DND-41 (cell line): ENCODE measurements around the gene OVOL2.

ENCODE experiments used
- ATAC-seq: fragments of 200-7000 bp; cut with Tn5 transposase; 3 replicates; pipeline ENCODE4 v1.9.1; 2021; ENCODE audit warnings: low read depth; ENCODE audit not compliant: insufficient read depth
- DNase-seq: peaks from one replicate; pipeline ENCODE4 v3.0.0-alpha.2; 2020
- H2AFZ ChIP-seq: 2 replicates; pipeline ENCODE4 v1.6.0; 2012; ENCODE audit warnings: low read depth, low read length
- H3K27ac ChIP-seq: 2 replicates; pipeline ENCODE4 v1.5.1; 2012; ENCODE audit warnings: low read length, inconsistent platforms
- H3K27me3 ChIP-seq: fragments of 200-600 bp; sonication (generic); 2 replicates; pipeline ENCODE4 v1.6.0; 2012; ENCODE audit warnings: low read length, mild to moderate bottlenecking, inconsistent platforms; ENCODE audit not compliant: insufficient read depth, poor library complexity
- H3K36me3 ChIP-seq: 2 replicates; pipeline ENCODE4 v1.5.1; 2012; ENCODE audit warnings: low read length, inconsistent platforms; ENCODE audit not compliant: insufficient read depth
- H3K4me1 ChIP-seq: 2 replicates; pipeline ENCODE4 v1.5.1; 2012; ENCODE audit warnings: mild to moderate bottlenecking, low read length; ENCODE audit not compliant: insufficient read depth
- H3K4me2 ChIP-seq: 2 replicates; pipeline ENCODE4 v1.6.0; 2012; ENCODE audit warnings: mild to moderate bottlenecking, moderate library complexity, low read length, inconsistent platforms; ENCODE audit not compliant: insufficient read depth
- H3K4me3 ChIP-seq, 2 experiments: fragments of 200-600 bp in 1 of 2; shearing (Covaris generic) in 1 of 2; 2 replicates each; pipeline ENCODE4 v1.5.1; 2012 to 2016; ENCODE audit warnings: inconsistent platforms in 2 of 2, low read length in 2 of 2, mild to moderate bottlenecking in 2 of 2, low read depth in 1 of 2, moderate library complexity in 1 of 2
- H3K79me2 ChIP-seq: 2 replicates; pipeline ENCODE4 v1.6.0; 2012; ENCODE audit warnings: low read length, inconsistent platforms; ENCODE audit not compliant: insufficient read depth
- H3K9ac ChIP-seq: 2 replicates; pipeline ENCODE4 v1.6.0; 2012; ENCODE audit warnings: low read depth, mild to moderate bottlenecking, inconsistent platforms, low read length, moderate library complexity
- H3K9me3 ChIP-seq: 2 replicates; pipeline ENCODE4 v1.5.1; 2012; ENCODE audit warnings: low read length, moderate library complexity, mild to moderate bottlenecking, inconsistent platforms; ENCODE audit not compliant: insufficient read depth, severe bottlenecking
- H4K20me1 ChIP-seq: 2 replicates; pipeline ENCODE4 v1.6.0; 2012; ENCODE audit warnings: low read length; ENCODE audit not compliant: insufficient read depth
- CTCF ChIP-seq: IDR thresholded peaks from 2 replicates; pipeline ENCODE4 v1.5.1; 2012; ENCODE audit warnings: borderline replicate concordance, low read length, moderate library complexity, mild to moderate bottlenecking; ENCODE audit not compliant: poor library complexity, severe bottlenecking; ENCODE audit errors: extremely low read depth
- EZH2 ChIP-seq: IDR thresholded peaks from 3 replicates; pipeline ENCODE4 v1.6.1; 2012; ENCODE audit warnings: borderline replicate concordance, low read depth, mild to moderate bottlenecking, moderate library complexity, low read length, inconsistent platforms; ENCODE audit not compliant: severe bottlenecking

Gene OVOL2

DNA sequence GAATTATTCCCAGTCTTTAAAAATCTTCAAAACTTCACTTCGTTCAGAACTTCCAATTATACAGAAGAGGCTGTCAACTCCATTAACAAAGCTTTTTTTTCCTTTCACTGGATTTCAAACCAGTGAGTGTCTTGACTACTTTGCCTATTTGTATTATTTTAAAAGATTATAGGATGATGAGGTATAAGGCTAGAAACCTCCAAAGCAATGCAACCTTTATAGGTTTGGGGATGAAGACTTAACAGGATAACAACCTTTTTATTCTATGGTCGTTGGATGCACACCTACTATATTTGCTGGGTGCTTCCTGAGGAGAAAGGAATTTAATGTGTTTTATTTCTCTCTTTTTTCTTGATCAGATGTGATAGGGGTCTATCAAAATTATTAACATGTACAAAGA lies 1.9 kb upstream of the OVOL2 start:
- no peak overlapping the region for H3K9ac ChIP-seq
- H3K36me3 ChIP-seq, result no peaks in the 10 kb centered on the region
- no peak overlapping the region for H3K4me2 ChIP-seq
- no peak overlapping the region for H2AFZ ChIP-seq
- H3K79me2 ChIP-seq, result no peaks in the 10 kb centered on the region
- H3K4me1 ChIP-seq, result no peaks in the 10 kb centered on the region
- no peak overlapping the region for H3K27ac ChIP-seq
- no peak overlapping the region for H3K4me3 ChIP-seq
- H3K9me3 ChIP-seq, result no peaks in the 10 kb centered on the region
- no peaks in the 10 kb centered on the region for H4K20me1 ChIP-seq
- no peaks in the 10 kb centered on the region for H3K27me3 ChIP-seq
- ATAC-seq, result no peak
- TF ChIP-seq EZH2 (no peak), CTCF (no peak)
- DNase-seq, result no peak

- H3K36me3 ChIP-seq, result no peaks in the 10 kb centered on the region
- no peak overlapping the region for H3K4me3 ChIP-seq
- H3K79me2 ChIP-seq, result no peaks in the 10 kb centered on the region
- no peaks in the 10 kb centered on the region for H3K9me3 ChIP-seq
- H4K20me1 ChIP-seq, result no peaks in the 10 kb centered on the region
- H3K27ac ChIP-seq, result no peak overlapping the region
- no peaks in the 10 kb centered on the region for H3K4me1 ChIP-seq
- no peak overlapping the region for H3K9ac ChIP-seq
- ATAC-seq (no peak), DNase-seq (no peak)
- H3K4me2 ChIP-seq, result no peak overlapping the region
- H2AFZ ChIP-seq, result no peak overlapping the region
- TF ChIP-seq EZH2, result no peak
- TF ChIP-seq CTCF, result no peak
- no peaks in the 10 kb centered on the region for H3K27me3 ChIP-seq
Observed at GRCh38 chr20:18058661-18059467, 1.1 kb upstream of the OVOL2 start.

GRCh38 chr20:18057994-18058349 lies 256 bp upstream of the OVOL2 start:
- TF ChIP-seq CTCF (no peak), EZH2 (no peak)
- no peak overlapping the region for H3K4me2 ChIP-seq
- H4K20me1 ChIP-seq, result no peaks in the 10 kb centered on the region
- no peak overlapping the region for H2AFZ ChIP-seq
- no peaks in the 10 kb centered on the region for H3K79me2 ChIP-seq
- DNase-seq, result no peak
- no peaks in the 10 kb centered on the region for H3K4me1 ChIP-seq
- ATAC-seq, result no peak
- H3K9me3 ChIP-seq, result no peaks in the 10 kb centered on the region
- H3K27ac ChIP-seq, result no peak overlapping the region
- no peak overlapping the region for H3K4me3 ChIP-seq
- no peaks in the 10 kb centered on the region for H3K27me3 ChIP-seq
- no peaks in the 10 kb centered on the region for H3K36me3 ChIP-seq
- no peak overlapping the region for H3K9ac ChIP-seq
